Effector memory CD4-positive, alpha-beta T cell (primary cell): ENCODE measurements around the gene SF1.
"Not testable (repeated sequence)": the region's sequence is repeated elsewhere in the genome, so short reads cannot be mapped to it uniquely, and the experiment has no call there.

Experiments used
- DNase-seq, 3 donors: peaks; one replicate each; pipeline ENCODE4 v3.0.0-alpha.2; 2020
- H3K27ac ChIP-seq: 2 replicates; pipeline ENCODE4 v1.7.0; 2013; ENCODE audit warnings: mild to moderate bottlenecking, low read length, moderate library complexity; ENCODE audit not compliant: insufficient read depth, poor library complexity, severe bottlenecking
- H3K27me3 ChIP-seq: replicated peaks from 2 replicates; pipeline ENCODE4 v1.7.0; 2013; ENCODE audit warnings: mild to moderate bottlenecking, low read length; ENCODE audit not compliant: insufficient read depth, control insufficient read depth, poor library complexity, severe bottlenecking
- H3K36me3 ChIP-seq: 2 replicates; pipeline ENCODE4 v1.7.0; 2013; ENCODE audit warnings: mild to moderate bottlenecking, low read length, moderate library complexity; ENCODE audit not compliant: control insufficient read depth, insufficient read depth
- H3K4me1 ChIP-seq: 2 replicates; pipeline ENCODE4 v1.7.0; 2013; ENCODE audit warnings: low read length, mild to moderate bottlenecking; ENCODE audit not compliant: control insufficient read depth, insufficient read depth, poor library complexity, severe bottlenecking
- H3K4me3 ChIP-seq: 2 replicates; pipeline ENCODE4 v1.7.0; 2013; ENCODE audit warnings: low read length, low read depth, mild to moderate bottlenecking; ENCODE audit not compliant: insufficient read depth, poor library complexity, severe bottlenecking
- H3K9me3 ChIP-seq: 2 replicates; pipeline ENCODE4 v1.7.0; 2013; ENCODE audit warnings: mild to moderate bottlenecking, low read length, moderate library complexity; ENCODE audit not compliant: control insufficient read depth
- total RNA-seq, 3 donors: gene quantifications; one replicate each; lab custom pipeline; 2026; lab: John Stamatoyannopoulos, UW

The SF1 gene, protein sequence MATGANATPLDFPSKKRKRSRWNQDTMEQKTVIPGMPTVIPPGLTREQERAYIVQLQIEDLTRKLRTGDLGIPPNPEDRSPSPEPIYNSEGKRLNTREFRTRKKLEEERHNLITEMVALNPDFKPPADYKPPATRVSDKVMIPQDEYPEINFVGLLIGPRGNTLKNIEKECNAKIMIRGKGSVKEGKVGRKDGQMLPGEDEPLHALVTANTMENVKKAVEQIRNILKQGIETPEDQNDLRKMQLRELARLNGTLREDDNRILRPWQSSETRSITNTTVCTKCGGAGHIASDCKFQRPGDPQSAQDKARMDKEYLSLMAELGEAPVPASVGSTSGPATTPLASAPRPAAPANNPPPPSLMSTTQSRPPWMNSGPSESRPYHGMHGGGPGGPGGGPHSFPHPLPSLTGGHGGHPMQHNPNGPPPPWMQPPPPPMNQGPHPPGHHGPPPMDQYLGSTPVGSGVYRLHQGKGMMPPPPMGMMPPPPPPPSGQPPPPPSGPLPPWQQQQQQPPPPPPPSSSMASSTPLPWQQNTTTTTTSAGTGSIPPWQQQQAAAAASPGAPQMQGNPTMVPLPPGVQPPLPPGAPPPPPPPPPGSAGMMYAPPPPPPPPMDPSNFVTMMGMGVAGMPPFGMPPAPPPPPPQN
- total RNA-seq, result 626 to 708 (median 644) reads per million in 3 donors

DNA sequence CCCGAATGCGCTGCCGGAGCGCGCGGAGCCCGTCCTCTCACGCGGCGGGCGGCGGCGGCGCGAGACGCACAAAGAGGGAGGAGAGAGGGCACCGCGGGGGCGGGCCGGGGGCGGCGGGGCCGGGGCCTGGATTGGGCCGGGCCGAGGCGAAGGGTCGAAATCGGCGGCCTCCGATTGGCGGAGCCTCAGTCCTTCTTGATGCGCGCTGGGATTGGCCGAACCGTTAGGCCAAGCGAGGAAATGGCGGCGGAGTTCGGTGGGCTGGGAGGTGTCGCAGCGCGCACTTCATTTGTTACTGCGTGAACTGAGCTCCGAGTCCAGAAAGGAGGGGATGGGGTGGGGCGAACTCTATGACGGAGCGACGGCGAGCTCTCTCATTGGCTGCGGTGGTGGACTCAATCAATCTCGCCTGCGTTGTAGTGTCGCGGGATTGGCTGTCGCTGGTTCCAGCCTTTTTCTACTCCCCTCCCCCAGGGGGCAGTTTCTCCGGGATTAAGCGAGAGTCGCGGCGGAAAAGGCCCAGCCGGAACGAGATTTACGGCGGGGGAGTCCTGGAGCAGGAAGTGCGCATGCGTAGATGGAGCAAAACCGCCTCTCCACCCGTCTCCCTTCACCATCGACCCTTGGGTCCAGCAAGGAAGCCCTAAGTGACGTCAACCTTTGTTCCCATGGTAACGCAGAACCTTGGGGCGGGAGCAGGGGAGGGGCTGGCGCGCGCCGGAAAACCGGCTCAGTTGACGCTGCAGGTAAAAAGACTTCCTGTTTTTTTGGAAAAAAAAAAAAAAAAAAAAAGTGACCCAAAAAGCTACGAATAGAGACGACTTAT lies at the start of gene SF1:
SF1 (minus strand) TSS at position 70 of the 826 bp plus-strand sequence. CDS start 150 bp downstream, outside the sequence.
- Histone ChIP-seq H3K27ac (peak within 1 kb of the TSS; percentile 94), H3K36me3 (peaks cover 37% of the 10 kb centered on the region), H3K27me3 (no peaks in the 10 kb centered on the region), H3K4me1 (peaks cover 44% of the 10 kb centered on the region), H3K4me3 (peak within 1 kb of the TSS; percentile 71), H3K9me3 (no peaks in the 10 kb centered on the region)
- peak; percentile 99 to 100 (median 100) for DNase-seq

DNA sequence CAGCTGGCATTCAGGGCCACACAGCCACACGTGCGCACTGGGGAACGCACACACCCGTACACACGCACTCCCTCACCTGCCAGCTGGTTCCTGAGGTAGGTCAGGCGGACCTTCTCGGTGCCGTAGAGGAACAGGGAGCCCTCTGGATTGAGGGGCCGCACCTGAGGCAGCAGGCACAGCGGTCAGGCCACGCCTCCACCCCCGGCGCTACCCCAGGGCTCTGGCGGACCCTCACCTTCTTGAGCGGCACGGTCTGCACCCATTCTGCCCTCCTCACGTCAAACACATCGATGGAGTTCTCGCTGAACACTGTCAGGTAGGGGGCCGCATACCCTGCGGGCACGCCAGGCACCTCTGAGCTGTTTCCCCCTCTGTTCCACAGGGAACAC lies 49.1 kb upstream of the SF1 start:
- H3K36me3 ChIP-seq, result peaks cover 4% of the 10 kb centered on the region
- H3K27ac ChIP-seq, result no peak overlapping the region
- no peak for DNase-seq
- no peak overlapping the region for H3K4me3 ChIP-seq
- H3K9me3 ChIP-seq, result no peaks in the 10 kb centered on the region
- H3K27me3 ChIP-seq, result no peaks in the 10 kb centered on the region
- H3K4me1 ChIP-seq, result no peaks in the 10 kb centered on the region

DNA sequence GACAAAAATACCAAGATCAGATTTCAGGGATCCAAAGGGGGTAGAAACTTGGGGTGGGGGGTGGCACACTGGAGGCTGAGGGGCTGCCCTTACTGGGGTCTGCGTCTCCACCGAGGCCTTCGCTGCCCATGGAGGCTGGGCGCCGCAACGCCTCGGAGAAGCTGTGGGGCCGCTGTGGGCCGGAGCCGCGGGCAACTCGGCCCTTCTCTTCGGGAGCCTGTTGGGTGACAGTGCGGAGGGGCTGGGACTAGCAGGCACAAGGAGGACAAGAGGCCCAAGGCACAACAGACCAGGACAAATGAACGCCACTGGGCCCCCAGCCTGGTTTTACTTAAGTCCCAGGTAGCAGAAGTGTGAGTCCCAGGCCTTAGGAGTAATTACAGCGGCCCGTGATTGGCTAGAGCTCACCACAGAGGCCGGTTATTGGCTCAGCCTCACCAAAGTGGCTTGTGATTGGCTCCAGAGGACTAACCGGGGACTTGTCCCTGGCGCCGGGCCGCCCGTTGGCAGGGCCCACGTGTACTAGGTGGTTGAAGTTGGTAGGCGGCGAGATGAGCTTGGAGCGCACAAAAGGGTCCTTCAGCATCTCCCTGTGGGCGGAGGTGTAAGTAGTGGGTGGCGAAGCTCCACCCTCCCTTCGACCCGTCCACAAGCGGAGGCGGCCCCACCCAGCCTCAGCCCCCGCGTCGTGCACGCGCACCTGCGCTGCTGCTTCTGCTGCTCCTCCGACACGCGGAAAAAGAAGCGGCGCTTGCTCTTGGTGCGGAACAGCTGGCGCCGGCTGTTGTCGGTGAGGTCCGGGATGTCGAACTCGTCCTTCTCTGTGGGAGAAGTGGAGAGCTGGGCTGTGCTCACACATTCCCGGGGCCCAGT lies 48.5 kb upstream of the SF1 start:
- Histone ChIP-seq H3K4me1 (no peaks in the 10 kb centered on the region), H3K27me3 (no peaks in the 10 kb centered on the region), H3K36me3 (no peaks in the 10 kb centered on the region), H3K4me3 (no peak overlapping the region), H3K27ac (no peak overlapping the region), H3K9me3 (no peaks in the 10 kb centered on the region)
- no peak for DNase-seq

DNA sequence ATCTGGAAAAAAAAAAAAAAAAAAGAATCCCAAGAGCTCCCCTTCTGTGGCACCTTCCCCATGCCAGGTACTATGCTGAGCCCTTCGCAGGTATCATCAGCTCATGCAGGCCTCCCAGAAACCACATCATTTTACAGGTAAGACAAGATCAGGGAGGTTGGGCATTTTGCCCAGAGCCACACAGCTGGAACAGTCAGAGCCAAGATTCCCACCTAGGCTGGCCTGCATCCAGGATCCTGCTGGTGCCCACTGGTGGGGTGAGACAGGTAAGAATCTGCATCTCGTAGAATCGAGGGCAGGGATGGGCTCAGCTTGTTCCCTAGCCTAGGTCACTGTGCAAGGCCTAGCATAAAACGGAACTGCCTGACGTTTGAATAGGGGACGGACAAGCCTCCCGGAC lies 47.7 kb upstream of the SF1 start:
- no peaks in the 10 kb centered on the region for H3K9me3 ChIP-seq

DNA sequence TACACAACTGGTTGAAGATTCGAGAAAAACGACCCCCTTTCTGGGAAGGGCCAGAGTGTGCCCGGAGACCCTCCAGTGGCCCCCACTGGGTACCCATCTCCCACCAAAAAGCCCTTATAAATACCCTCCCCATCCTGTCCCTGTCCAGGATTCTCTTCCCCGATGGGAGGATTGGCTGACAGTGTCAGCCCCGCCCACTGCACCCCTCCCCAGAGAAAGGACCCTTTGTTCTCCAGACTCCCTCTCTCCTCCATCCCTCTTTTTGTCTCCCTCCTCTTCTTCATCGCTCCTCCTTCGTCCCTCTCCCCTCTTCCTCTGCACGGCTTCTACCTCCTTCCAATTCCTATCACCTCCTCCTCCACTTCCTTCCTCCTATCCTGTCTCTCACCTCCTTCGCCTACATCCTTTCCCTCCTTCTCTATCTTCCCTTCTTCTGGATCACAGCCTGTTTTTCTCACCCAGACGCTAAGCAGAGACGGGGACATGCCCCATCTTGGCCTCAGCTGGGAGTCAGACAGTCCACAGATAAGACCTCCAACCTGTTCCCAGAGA lies 45.3 kb upstream of the SF1 start:
- DNase-seq, result no peak
- H3K27me3 ChIP-seq, result no peaks in the 10 kb centered on the region
- H3K9me3 ChIP-seq, result no peaks in the 10 kb centered on the region
- no peaks in the 10 kb centered on the region for H3K4me1 ChIP-seq
- no peak overlapping the region for H3K27ac ChIP-seq
- no peaks in the 10 kb centered on the region for H3K36me3 ChIP-seq
- no peak overlapping the region for H3K4me3 ChIP-seq

More for the DNA sequence above, 47.7 kb upstream of the SF1 start:
- no peak for DNase-seq
- H3K27ac ChIP-seq, result no peak overlapping the region
- no peak overlapping the region for H3K4me3 ChIP-seq
- H3K36me3 ChIP-seq, result no peaks in the 10 kb centered on the region
- no peaks in the 10 kb centered on the region for H3K4me1 ChIP-seq
- H3K27me3 ChIP-seq, result no peaks in the 10 kb centered on the region

DNA sequence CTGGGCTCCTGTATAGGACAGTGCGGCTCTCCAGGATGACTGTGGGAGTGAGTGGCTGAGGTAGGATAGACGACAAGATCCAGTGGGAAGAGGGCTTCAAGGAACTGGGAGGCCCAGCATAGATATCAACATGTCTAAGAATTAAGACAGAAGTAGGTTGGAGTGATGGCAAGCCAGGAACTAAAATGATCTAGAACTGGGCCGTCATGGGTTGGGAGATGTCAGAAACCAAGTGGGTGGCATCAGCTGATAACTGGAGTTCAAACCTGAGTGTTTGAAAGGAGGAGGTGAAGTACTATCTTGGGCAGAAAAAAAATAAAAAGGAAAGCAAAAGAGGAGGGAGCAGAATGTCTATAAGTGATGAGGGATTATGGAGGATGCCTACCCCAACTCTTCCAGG lies 39.1 kb upstream of the SF1 start:
- no peaks in the 10 kb centered on the region for H3K4me1 ChIP-seq
- H3K36me3 ChIP-seq, result no peaks in the 10 kb centered on the region
- no peak for DNase-seq
- H3K27ac ChIP-seq, result no peak overlapping the region
- no peaks in the 10 kb centered on the region for H3K27me3 ChIP-seq
- no peak overlapping the region for H3K4me3 ChIP-seq
- no peaks in the 10 kb centered on the region for H3K9me3 ChIP-seq

DNA sequence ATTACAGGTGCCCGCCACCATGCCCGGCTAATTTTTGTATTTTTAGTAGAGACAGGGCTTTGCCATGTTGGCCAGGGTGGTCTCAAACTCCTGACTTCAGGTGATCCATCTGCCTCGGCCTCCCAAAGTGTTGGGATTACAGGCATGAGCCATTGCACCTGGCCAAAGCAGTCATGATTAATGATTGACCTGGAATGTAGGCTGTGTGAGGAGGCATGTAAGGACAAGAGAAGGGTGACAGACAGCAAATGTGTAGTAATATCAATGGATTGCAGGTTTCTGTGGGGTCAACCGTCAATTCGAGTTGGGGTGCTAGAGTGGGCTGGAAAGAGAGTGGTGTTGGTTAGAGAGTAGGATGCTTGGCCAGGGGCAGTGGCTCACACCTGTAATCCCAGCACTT lies 37.1 kb upstream of the SF1 start:
- H3K9me3 ChIP-seq, H3K36me3 ChIP-seq, H3K27ac ChIP-seq, DNase-seq, H3K27me3 ChIP-seq, H3K4me3 ChIP-seq, H3K4me1 ChIP-seq: not testable (repeated sequence)

DNA sequence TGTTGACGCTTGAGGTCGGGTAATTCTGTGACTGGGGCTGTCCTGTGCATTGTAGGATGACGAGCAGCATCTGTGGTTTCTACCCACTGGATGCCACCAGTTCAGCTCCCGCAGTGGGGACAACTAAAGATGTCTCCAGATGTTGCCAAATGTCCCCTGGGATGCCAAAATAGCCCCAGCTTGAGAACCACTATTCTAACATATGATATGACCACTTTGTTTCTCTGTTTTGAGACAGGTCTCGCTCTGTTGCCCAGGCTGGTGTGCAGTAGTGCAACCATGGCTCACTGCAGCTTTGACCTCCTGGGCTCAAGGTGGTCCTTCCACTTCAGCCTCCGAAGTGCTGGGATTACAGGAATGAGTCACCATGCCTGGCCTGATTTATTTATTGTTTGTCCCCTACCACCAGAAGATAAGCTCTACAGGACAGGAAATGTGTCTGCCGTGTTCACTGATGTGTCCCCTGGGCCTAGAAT lies 36.4 kb upstream of the SF1 start:
- Histone ChIP-seq H3K27ac (no peak overlapping the region), H3K4me3 (no peak overlapping the region), H3K4me1 (peaks cover 7% of the 10 kb centered on the region), H3K36me3 (no peaks in the 10 kb centered on the region), H3K9me3 (no peaks in the 10 kb centered on the region), H3K27me3 (no peaks in the 10 kb centered on the region)
- DNase-seq, result no peak

DNA sequence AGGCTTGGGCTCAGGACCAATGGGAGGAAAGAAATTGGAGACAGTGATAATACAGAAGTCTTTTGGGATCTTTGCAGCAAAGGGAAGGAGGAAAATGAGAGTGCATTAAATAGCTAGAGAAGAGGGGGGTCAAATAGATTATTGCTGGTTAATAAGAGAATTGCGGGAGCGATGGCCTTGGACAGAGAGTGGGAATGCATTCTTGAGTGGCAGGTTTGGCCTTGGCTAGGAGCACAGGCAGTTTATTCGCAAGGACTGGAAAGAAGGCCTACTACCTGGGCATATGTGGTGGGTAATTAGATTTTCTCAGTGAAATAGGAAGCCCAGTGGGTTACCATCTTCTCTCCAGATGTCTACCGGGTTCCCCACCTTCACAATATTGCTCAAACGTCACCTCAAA lies 35.5 kb upstream of the SF1 start:
- Histone ChIP-seq H3K27ac (no peak overlapping the region), H3K36me3 (no peaks in the 10 kb centered on the region), H3K4me3 (no peak overlapping the region), H3K27me3 (no peaks in the 10 kb centered on the region), H3K4me1 (peaks cover 14% of the 10 kb centered on the region), H3K9me3 (no peaks in the 10 kb centered on the region)
- no peak for DNase-seq
